ENCODE data around the gene TAPBPL. TPM values are rescaled to one million over a fixed set of nuclear protein-coding genes. Genes with fewer than 3 reads are reported as not detected.

TAPBPL gene
- total and polyA plus RNA-seq, 2 of the 13 experiments (the other 11 are each of a cell fraction or from before 2014, with no cell fraction given), result 10.0 to 14.5 TPM

- no peak for TF ChIP-seq ZNF318 (CRISPR knock-in tag; IDR thresholded peaks at IDR 0.05)
- TF ChIP-seq ZNF484 (CRISPR knock-in tag; IDR thresholded peaks at IDR 0.05; ENCODE audit: borderline replicate concordance, low read depth), result no peak
- TF ChIP-seq HMG20B (CRISPR knock-in tag; conservative IDR thresholded peaks at IDR 0.05), result no peak
- TF ChIP-seq ZNF264 (CRISPR knock-in tag; IDR thresholded peaks at IDR 0.05), result no peak
- TF ChIP-seq ZFP37 (CRISPR knock-in tag; IDR thresholded peaks at IDR 0.05; ENCODE audit: borderline replicate concordance), result 0 out of 2 replicates have a peak, but pooled peaks have one; percentile 5
- no peak for TF ChIP-seq ZNF704 (CRISPR knock-in tag; IDR thresholded peaks at IDR 0.05; ENCODE audit: borderline replicate concordance)
- no peak for TF ChIP-seq IKZF4 (CRISPR knock-in tag; IDR thresholded peaks at IDR 0.05; ENCODE audit: borderline replicate concordance, low read depth, not compliant biosample characterization)
- TF ChIP-seq NONO (IDR thresholded peaks at IDR 0.05), result no peak
- TF ChIP-seq NONO (CRISPR knock-in tag; conservative IDR thresholded peaks at IDR 0.05), result peak; percentile 60
- TF ChIP-seq ZBTB26 (CRISPR knock-in tag; IDR thresholded peaks at IDR 0.05; ENCODE audit: borderline replicate concordance), result no peak
- TF ChIP-seq ZSCAN31 (CRISPR knock-in tag; IDR thresholded peaks at IDR 0.05; ENCODE audit: low read depth), result 0 out of 2 replicates have a peak, but pooled peaks have one; percentile 28
- no peak for TF ChIP-seq KLF16 (CRISPR knock-in tag; IDR thresholded peaks at IDR 0.05)
- TF ChIP-seq RNF2 (conservative IDR thresholded peaks at IDR 0.05; ENCODE audit: low read depth), result no peak
- no peak for TF ChIP-seq ZNF205 (CRISPR knock-in tag; IDR thresholded peaks at IDR 0.05)
- peak; percentile 4; the same call in 1 of the 2 replicates for TF ChIP-seq ZSCAN25 (CRISPR knock-in tag; IDR thresholded peaks at IDR 0.05)
- peak; percentile 80 for TF ChIP-seq DRAP1 (CRISPR knock-in tag; IDR thresholded peaks at IDR 0.05)
Observed at GRCh38 chr12:6493497-6494257, 41.8 kb downstream of the TAPBPL start, which contains the start of gene NCAPD2 (continued).

Data from HepG2 (cell line).